ENCODE results near the gene SLC35F3. TPM values are rescaled to one million over a fixed set of nuclear protein-coding genes. Genes with fewer than 3 reads are reported as not detected.
A peak's percentile ranks its signal among the peaks of the same experiment; 100 is the strongest.

Gene SLC35F3
- total RNA-seq, 1 experiment from 2014 or later = 22.7 TPM

- H3K27me3 ChIP-seq (replicated peaks; ENCODE audit: insufficient read depth, low read depth, low read length, poor library complexity) = no peaks in the 10 kb centered on the region
- no peaks in the 10 kb centered on the region for H3K36me3 ChIP-seq (ENCODE audit: insufficient read depth, low read length, poor library complexity, severe bottlenecking)
- DNase-seq (ENCODE audit: low spot score) = peak; percentile 90
- H3K27ac ChIP-seq (ENCODE audit: low read depth, low read length, poor library complexity, severe bottlenecking) = no peak overlapping the region
- H3K4me1 ChIP-seq (ENCODE audit: insufficient read depth, low read length, poor library complexity, severe bottlenecking) = no peaks in the 10 kb centered on the region
- no peaks in the 10 kb centered on the region for H3K9me3 ChIP-seq (ENCODE audit: low read depth, low read length, poor library complexity, severe bottlenecking)
- TF ChIP-seq CTCF (conservative IDR thresholded peaks at IDR 0.05; ENCODE audit: low read depth, low read length) (peak; percentile 76), EZH2 (IDR thresholded peaks at IDR 0.05; ENCODE audit: borderline replicate concordance, low read depth, low read length, poor library complexity, severe bottlenecking) (no peak)
- CTCF ChIA-PET = no interaction called here
- no peak overlapping the region for H3K4me3 ChIP-seq (ENCODE audit: low read depth, low read length, poor library complexity, severe bottlenecking)
- POLR2A ChIA-PET (ENCODE audit: low non-redundant PET) = no interaction called here
- intact Hi-C loops (cut with micrococcal nuclease; ENCODE audit: unreplicated experiment) = loop anchor here (2.0 kb wide), 1 partner anchor 172 kb away; no protein-coding TSS in a partner anchor
- no TSS peak for BruUV-seq (replicated peaks)
Measured at GRCh38 chr1:234154320-234155251, 250.1 kb downstream of the SLC35F3 start.

- Histone ChIP-seq H3K27ac (ENCODE audit: low read depth, low read length, poor library complexity, severe bottlenecking) (no peak overlapping the region), H3K36me3 (ENCODE audit: insufficient read depth, low read length, poor library complexity, severe bottlenecking) (no peaks in the 10 kb centered on the region), H3K9me3 (ENCODE audit: low read depth, low read length, poor library complexity, severe bottlenecking) (no peaks in the 10 kb centered on the region), H3K4me1 (ENCODE audit: insufficient read depth, low read length, poor library complexity, severe bottlenecking) (no peaks in the 10 kb centered on the region), H3K27me3 (replicated peaks; ENCODE audit: insufficient read depth, low read depth, low read length, poor library complexity) (no peaks in the 10 kb centered on the region), H3K4me3 (ENCODE audit: low read depth, low read length, poor library complexity, severe bottlenecking) (no peak overlapping the region)
- CTCF ChIA-PET = no interaction called here
- POLR2A ChIA-PET (ENCODE audit: low non-redundant PET) = no interaction called here
- intact Hi-C loops (cut with micrococcal nuclease; ENCODE audit: unreplicated experiment) = no loop called here
- BruUV-seq (replicated peaks) = no TSS peak
- TF ChIP-seq EZH2 (IDR thresholded peaks at IDR 0.05; ENCODE audit: borderline replicate concordance, low read depth, low read length, poor library complexity, severe bottlenecking) (no peak), CTCF (conservative IDR thresholded peaks at IDR 0.05; ENCODE audit: low read depth, low read length) (no peak)
- DNase-seq (ENCODE audit: low spot score) = no peak
Measured at GRCh38 chr1:234162661-234163060, 258.2 kb downstream of the SLC35F3 start.

- DNase-seq (ENCODE audit: low spot score) = no peak
- POLR2A ChIA-PET (ENCODE audit: low non-redundant PET) = no interaction called here
- Histone ChIP-seq H3K27me3 (replicated peaks; ENCODE audit: insufficient read depth, low read depth, low read length, poor library complexity) (no peaks in the 10 kb centered on the region), H3K27ac (ENCODE audit: low read depth, low read length, poor library complexity, severe bottlenecking) (no peak overlapping the region), H3K4me1 (ENCODE audit: insufficient read depth, low read length, poor library complexity, severe bottlenecking) (no peaks in the 10 kb centered on the region), H3K36me3 (ENCODE audit: insufficient read depth, low read length, poor library complexity, severe bottlenecking) (no peaks in the 10 kb centered on the region), H3K4me3 (ENCODE audit: low read depth, low read length, poor library complexity, severe bottlenecking) (no peak overlapping the region), H3K9me3 (ENCODE audit: low read depth, low read length, poor library complexity, severe bottlenecking) (no peaks in the 10 kb centered on the region)
- intact Hi-C loops (cut with micrococcal nuclease; ENCODE audit: unreplicated experiment) = no loop called here
- CTCF ChIA-PET = no interaction called here
- BruUV-seq (replicated peaks) = no TSS peak
- no peak for TF ChIP-seq EZH2 (IDR thresholded peaks at IDR 0.05; ENCODE audit: borderline replicate concordance, low read depth, low read length, poor library complexity, severe bottlenecking)
- no peak for TF ChIP-seq CTCF (conservative IDR thresholded peaks at IDR 0.05; ENCODE audit: low read depth, low read length)
Measured at GRCh38 chr1:234163267-234163919, 258.9 kb downstream of the SLC35F3 start.
